ENCODE data around the gene TBC1D19.
A peak's percentile ranks its signal among the peaks of the same experiment; 100 is the strongest.
"Not testable (repeated sequence)": the region's sequence is repeated elsewhere in the genome, so short reads cannot be mapped to it uniquely, and the experiment has no call there.

TBC1D19 gene, protein sequence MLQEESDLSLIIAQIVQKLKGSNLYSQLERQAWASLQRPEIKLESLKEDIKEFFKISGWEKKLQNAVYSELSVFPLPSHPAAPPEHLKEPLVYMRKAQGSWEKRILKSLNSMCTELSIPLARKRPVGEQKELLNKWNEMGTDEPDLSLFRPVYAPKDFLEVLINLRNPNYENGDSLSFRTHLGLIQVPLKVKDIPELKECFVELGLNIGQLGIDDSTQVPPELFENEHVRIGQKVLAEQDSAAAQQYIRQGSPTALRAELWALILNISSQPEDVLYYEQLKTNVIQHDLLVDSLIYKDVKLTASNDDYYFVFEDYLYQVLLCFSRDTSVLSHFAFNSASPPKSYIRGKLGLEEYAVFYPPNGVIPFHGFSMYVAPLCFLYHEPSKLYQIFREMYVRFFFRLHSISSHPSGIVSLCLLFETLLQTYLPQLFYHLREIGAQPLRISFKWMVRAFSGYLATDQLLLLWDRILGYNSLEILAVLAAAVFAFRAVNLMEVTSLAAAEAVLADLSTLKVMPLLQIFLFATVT

GRCh38 chr4:26583865-26584652, at the start of gene TBC1D19:
Gene TBC1D19 (plus strand): TSS chr4:26584084. CDS start chr4:26584194, 110 bp downstream.
- peak; percentile 70 to 71 for DNase-seq

GRCh38 chr4:26542991-26543390, 40.9 kb upstream of the TBC1D19 start:
- DNase-seq = no peak

- DNase-seq = no peak
These were observed 39.5 kb upstream of the TBC1D19 start for GRCh38 chr4:26544421-26544820.

- not testable (repeated sequence) for DNase-seq
These were observed 35.5 kb upstream of the TBC1D19 start for GRCh38 chr4:26548379-26548778.

- DNase-seq = no peak
These were observed 26.7 kb upstream of the TBC1D19 start for GRCh38 chr4:26557164-26557563.

- DNase-seq = no peak
These were observed 25.6 kb upstream of the TBC1D19 start for GRCh38 chr4:26558166-26558895.

DNA sequence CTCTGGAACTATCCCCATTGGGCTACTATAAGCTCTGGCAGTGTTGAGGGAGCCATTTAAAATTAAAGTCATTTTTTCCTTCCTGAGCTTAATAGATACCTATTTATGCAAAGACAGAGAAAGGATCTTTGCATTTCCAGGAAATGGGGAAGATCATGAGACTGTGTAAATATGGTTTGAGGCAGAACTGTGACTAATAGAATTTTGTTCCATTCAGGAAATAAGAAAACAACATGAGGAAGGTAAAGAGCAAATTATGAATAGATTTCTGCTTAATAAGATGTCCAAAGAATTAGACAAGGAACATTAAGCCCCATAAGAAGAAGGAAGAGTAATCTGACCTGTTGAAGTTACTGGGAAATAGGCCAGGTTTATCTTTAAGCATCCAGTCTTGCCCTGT, 17.8 kb upstream of the TBC1D19 start:
- no peak for DNase-seq

DNA sequence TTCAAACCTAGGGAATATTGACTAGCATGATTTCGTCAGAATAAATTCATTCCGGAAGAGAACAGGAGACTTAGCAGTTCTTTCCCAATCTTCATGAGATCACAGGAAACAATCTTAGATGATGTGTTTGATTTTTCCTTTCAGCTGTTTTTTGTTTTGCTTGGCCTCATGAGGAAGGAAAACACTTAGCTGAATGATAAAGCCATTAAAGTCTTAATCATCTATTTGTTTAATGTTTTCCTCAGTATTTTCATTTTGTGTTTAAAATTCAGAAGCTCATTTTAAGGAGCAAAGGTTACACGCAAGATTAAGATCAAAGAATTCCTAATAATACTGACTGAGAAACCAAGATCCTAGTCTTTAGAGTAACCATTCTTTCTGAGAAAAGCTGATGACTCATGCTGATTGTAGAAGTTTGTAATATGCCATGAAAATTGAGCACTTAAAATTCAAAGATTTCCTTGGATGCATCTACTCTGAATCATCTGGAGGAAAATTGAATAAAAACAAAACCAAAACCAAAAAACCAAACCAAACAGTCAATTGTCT, 15.4 kb upstream of the TBC1D19 start:
- no peak for DNase-seq

DNA sequence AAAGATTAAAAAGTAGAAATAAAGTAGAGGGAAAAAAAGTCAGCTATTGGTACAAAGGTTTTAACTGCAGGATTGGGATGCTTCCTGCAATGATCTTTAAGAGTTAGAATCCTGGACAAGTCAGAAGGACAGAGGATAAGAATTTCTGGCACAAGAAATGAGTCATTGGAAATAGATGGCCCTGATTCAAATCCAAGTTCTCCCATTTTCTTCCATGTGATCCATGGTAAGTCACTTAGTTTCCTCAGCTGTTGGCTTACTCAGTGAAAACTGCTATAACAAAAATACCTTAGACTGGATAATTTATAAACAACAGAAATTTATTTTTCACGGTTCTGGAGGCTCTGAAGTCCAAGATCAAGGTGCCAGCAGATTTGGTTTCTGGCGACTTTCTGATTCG, 13.3 kb upstream of the TBC1D19 start:
- no peak for DNase-seq

DNA sequence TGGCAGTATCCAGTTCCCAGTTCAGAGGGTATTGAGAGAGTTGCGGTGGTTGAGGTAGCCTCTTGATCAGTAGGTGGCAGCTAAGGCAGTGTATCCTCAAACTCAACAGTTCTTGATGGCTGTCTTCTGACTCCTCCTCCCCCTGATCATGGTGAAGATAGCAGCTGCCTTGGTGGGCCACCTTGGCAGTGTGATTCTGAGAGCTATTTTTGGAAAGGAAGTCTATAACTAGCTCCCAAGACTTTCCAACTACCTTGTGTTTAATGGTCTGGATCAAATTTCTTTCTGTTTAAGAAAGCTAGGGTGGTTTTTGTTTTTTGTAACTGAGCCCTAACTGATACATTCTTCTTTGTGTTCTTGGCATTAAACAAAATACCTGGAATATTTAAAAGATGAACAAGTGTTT, 10.5 kb upstream of the TBC1D19 start:
- no peak for DNase-seq

GRCh38 chr4:26574563-26574962, 9.3 kb upstream of the TBC1D19 start:
- no peak for DNase-seq

DNA sequence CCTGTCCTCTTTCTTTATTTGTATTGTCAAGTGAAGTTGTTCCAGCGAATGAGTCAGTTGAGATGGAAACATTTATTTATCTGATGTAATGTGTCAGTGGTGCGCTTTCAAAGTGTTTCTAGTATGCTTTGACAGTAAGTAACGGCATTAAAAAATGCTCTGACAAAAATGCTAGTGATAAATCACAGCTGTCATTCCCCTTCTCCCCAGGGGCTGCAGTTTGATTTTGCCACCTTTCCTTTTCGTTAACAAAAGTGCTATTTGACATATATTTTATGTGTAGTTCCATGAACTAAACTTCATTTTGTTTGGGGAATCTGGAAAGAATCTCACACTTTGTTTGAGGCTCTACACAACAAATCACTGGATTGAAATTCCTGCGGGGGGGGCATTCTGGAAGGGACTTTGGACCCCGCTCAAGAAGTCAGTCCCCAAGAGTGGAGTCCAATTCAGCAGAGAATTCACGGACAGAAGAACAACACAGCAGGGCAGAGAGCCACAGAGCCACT, 7.6 kb upstream of the TBC1D19 start:
- DNase-seq = no peak

DNA sequence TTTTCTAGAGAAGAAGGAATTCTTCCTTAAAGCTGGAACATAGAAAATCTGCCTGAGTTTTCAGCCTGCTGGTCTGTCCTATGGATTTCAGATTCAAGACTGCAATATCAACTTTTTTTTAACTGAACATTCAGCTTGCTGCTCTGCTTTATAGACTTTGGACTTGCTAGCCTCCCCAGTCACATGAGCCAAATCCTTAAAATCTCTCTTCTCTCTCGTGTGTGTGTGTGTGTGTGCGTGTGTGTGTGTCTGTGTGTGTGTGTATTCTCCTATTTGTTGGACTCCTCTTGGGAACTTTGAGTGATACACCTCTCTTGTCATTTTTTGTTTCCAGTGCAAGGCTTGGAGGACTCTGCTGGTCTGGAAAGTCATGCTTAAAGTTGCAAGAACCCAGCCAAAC, 6.8 kb upstream of the TBC1D19 start:
- no peak for DNase-seq

GRCh38 chr4:26579169-26579568, 4.7 kb upstream of the TBC1D19 start:
- DNase-seq = no peak

GRCh38 chr4:26581341-26581740, 2.5 kb upstream of the TBC1D19 start:
- DNase-seq = not testable (repeated sequence)

- DNase-seq = peak; percentile 51 to 63
These were observed 383 bp upstream of the TBC1D19 start for GRCh38 chr4:26583538-26583864.

DNA sequence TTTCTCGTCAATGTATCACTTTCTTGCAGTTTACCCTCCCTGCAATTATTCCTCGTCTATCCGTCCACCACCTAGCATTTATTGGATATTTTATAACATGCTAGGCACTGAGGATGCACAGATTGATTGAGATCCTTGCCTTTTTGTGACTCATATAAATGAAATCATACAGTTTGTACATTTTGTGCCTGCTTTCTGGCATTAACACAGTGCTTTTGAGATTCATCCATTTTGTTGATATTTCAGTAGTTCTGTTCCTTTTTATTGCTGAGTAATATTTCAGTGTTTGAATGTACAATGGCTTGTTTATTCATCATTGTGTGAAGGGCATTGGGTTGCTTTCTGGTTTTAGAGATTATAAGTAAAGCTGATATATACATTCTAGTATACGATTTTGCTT, 841 bp downstream of the TBC1D19 start:
- no peak for DNase-seq

- DNase-seq = no peak
These were observed 5.8 kb downstream of the TBC1D19 start for GRCh38 chr4:26589705-26590104.

DNA sequence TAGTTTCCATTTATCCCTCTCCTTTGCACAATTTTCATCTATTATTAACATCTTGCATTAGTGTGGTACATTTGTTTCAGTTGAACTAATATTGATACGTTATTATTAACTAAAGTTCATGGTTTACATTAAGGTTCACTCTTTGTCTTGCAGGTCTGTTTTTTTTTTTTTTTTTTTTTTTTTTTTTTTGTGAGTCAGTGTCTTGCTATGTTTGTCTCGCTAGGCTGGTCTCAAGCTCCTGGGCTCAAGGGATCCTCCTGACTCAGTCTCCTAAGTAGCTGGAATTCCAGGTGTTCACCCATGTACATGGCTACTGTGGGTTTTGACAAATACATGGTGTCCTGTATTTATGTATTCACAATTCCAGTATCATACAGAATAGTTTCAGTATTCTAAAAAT, 6.8 kb downstream of the TBC1D19 start:
- no peak for DNase-seq

- not testable (repeated sequence) for DNase-seq
These were observed 9.7 kb downstream of the TBC1D19 start for GRCh38 chr4:26593557-26593956.

DNA sequence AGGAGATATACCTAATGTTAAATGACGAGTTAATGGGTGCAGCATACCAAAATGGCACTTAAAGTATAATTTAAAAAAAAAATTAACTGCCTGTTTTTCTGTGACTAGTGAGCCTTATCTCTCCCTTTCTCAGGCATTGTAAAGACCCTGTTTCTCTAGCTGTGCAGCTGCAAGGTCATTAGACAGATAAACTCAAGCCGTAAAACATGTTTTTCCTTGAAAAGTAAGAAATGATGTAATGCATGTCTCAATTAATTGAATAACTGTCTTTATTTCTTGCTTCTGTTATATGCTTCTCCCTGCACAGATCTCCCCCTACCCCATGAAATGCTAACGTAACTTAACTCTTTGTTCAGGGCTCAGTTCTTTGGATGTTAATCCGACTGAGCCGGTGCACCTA, 10.5 kb downstream of the TBC1D19 start:
- no peak for DNase-seq

- DNase-seq = no peak
These were observed 10.9 kb downstream of the TBC1D19 start for GRCh38 chr4:26594778-26595177.

GRCh38 chr4:26596843-26597242, 13.0 kb downstream of the TBC1D19 start:
- no peak for DNase-seq
